Measurements from ENCODE around the gene NGFR.

The NGFR gene

GRCh38 chr17:49512296-49513043 is 17.4 kb downstream of the NGFR start:
- ChIA-PET CTCF (interaction anchor here (0.6 to 0.9 kb wide), 3 partner anchors 20 to 55 kb away, joined by 3 to 5 read pairs (median 3); no protein-coding TSS in a partner anchor), POLR2A (ENCODE audit: low non-redundant PET) (no interaction called here)
- H3K27ac ChIP-seq: no peak overlapping the region
- no peak for TF ChIP-seq CTCF (conservative IDR thresholded peaks at IDR 0.05; ENCODE audit: low read depth)
- DNase-seq (ENCODE audit: low spot score): no peak

- no peak for DNase-seq (ENCODE audit: low spot score)
- ChIA-PET CTCF (interaction anchor here (0.6 to 0.7 kb wide), 2 partner anchors 21 to 31 kb away, joined by 3 read pairs; no protein-coding TSS in a partner anchor), POLR2A (ENCODE audit: low non-redundant PET) (no interaction called here)
- no peak overlapping the region for H3K27ac ChIP-seq
- no peak for TF ChIP-seq CTCF (conservative IDR thresholded peaks at IDR 0.05; ENCODE audit: low read depth)
Observed at GRCh38 chr17:49513044-49513395, 17.9 kb downstream of the NGFR start.

- DNase-seq (ENCODE audit: low spot score): no peak
- H3K27ac ChIP-seq: peak overlapping the region; percentile 88
- no peak for TF ChIP-seq CTCF (conservative IDR thresholded peaks at IDR 0.05; ENCODE audit: low read depth)
- CTCF ChIA-PET: interaction anchor here (0.6 to 1.6 kb wide), 7 partner anchors 9 to 43 kb away, joined by 3 to 5 read pairs (median 3); partner anchors contain the start of gene NGFR
- POLR2A ChIA-PET (ENCODE audit: low non-redundant PET): interaction anchor here (0.6 kb wide), 1 partner anchor 12 kb away, joined by 5 read pairs; no protein-coding TSS in a partner anchor
Observed at GRCh38 chr17:49513641-49514040, 18.5 kb downstream of the NGFR start.

- DNase-seq (ENCODE audit: low spot score): no peak
- POLR2A ChIA-PET (ENCODE audit: low non-redundant PET): no interaction called here
- CTCF ChIA-PET: interaction anchor here (0.6 to 1.6 kb wide), 8 partner anchors 8 to 42 kb away, joined by 3 to 5 read pairs (median 3); partner anchors contain the start of gene NGFR
- TF ChIP-seq CTCF (conservative IDR thresholded peaks at IDR 0.05; ENCODE audit: low read depth): no peak
- peak overlapping the region; percentile 88 for H3K27ac ChIP-seq
Observed at GRCh38 chr17:49514071-49514721, 19.1 kb downstream of the NGFR start.

GRCh38 chr17:49515196-49515770 is 20.2 kb downstream of the NGFR start:
- no peak for TF ChIP-seq CTCF (conservative IDR thresholded peaks at IDR 0.05; ENCODE audit: low read depth)
- DNase-seq (ENCODE audit: low spot score): peak; percentile 48
- H3K27ac ChIP-seq: peak overlapping the region; percentile 88
- CTCF ChIA-PET: interaction anchor here (1.0 to 2.3 kb wide), 3 partner anchors 7 to 41 kb away, joined by 3 to 12 read pairs (median 3); no protein-coding TSS in a partner anchor
- POLR2A ChIA-PET (ENCODE audit: low non-redundant PET): interaction anchor here (0.5 kb wide), 1 partner anchor 31 kb away, joined by 3 read pairs; no protein-coding TSS in a partner anchor

- ChIA-PET POLR2A (ENCODE audit: low non-redundant PET) (no interaction called here), CTCF (interaction anchor here (0.6 to 2.3 kb wide), 3 partner anchors 20 to 222 kb away, joined by 4 to 12 read pairs (median 6); no protein-coding TSS in a partner anchor)
- no peak for TF ChIP-seq CTCF (conservative IDR thresholded peaks at IDR 0.05; ENCODE audit: low read depth)
- peak overlapping the region; percentile 88 for H3K27ac ChIP-seq
- DNase-seq (ENCODE audit: low spot score): no peak
Observed at GRCh38 chr17:49516180-49516579, 21.1 kb downstream of the NGFR start.
